Esophagus mucosa (tissue), 1 donor: ENCODE data around the gene PTPRZ1. TPM values are rescaled to one million over a fixed set of nuclear protein-coding genes. Genes with fewer than 3 reads are reported as not detected.
A peak's percentile ranks its signal among the peaks of the same experiment; 100 is the strongest.

ENCODE experiments used
- ATAC-seq: fragments of 200-7000 bp; cut with Tn5 transposase; one replicate; pipeline ENCODE4 v1.9.1; 2020
- total RNA-seq: library from RNA; stranded (reverse); gene quantifications from one replicate; pipeline ENCODE4 v1.2.4, GENCODE V29; 2023
- donor health status: DM: yes; HTN: yes; CAD: no.

The PTPRZ1 gene
- total RNA-seq, 1 donor from 2014 or later, result 56.2 TPM

DNA sequence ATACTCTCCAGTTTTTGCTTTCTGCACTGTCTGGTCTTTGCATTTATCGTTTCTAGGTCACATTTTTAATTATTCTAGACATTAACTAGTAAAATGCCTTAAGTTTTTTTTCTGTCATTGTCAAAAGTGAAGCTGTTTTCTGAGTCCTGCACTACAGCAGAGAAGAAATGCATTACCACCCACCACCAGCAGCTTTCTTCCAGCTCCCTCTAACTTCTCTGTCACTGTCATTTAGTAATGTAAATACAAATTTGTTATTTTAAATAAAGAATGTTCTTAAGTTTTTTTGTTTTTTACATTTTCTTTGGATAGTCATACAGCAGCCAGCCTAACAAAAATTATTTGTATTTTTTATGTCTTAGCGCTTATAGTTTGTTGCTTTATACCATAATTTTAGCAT is 18.8 kb downstream of the PTPRZ1 start:
- ATAC-seq, result no peak

GRCh38 chr7:121901026-121901425 is 28.1 kb downstream of the PTPRZ1 start:
- ATAC-seq, result no peak

- ATAC-seq, result no peak
These were observed 31.2 kb downstream of the PTPRZ1 start for GRCh38 chr7:121904120-121904519.

GRCh38 chr7:121908042-121908441 is 35.1 kb downstream of the PTPRZ1 start:
- no peak for ATAC-seq

DNA sequence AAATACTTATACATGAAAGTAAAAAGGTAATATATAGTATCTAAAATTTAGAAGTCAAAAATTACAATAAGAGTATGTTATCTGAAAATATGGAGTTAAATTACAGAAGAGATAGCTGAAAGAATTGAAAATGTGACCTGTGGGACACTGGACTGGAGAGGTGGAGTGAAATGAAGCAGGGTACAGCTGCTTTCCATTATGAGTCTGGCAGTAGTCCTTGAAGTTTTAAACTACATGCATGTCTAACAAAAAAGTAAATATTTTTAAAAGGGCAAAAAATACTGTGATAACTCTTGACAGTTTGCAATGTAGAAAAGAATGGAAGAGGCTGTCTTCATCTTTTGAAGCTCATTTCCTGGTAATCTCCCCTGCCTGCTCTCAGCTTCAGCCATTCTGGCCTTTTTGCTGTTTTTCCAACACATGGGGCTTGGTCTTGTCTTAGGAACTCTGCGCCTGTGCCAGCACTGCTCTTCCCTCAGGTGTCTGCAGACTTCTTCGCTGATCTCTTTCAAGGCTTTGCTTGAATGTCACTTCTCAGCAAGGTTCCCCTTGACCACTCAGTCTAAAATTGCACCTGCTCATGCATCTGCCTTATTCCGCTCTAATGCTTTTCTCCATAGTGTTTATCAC is 36.9 kb downstream of the PTPRZ1 start:
- ATAC-seq, result no peak

- ATAC-seq, result no peak
These were observed 41.1 kb downstream of the PTPRZ1 start for GRCh38 chr7:121913947-121914675.

DNA sequence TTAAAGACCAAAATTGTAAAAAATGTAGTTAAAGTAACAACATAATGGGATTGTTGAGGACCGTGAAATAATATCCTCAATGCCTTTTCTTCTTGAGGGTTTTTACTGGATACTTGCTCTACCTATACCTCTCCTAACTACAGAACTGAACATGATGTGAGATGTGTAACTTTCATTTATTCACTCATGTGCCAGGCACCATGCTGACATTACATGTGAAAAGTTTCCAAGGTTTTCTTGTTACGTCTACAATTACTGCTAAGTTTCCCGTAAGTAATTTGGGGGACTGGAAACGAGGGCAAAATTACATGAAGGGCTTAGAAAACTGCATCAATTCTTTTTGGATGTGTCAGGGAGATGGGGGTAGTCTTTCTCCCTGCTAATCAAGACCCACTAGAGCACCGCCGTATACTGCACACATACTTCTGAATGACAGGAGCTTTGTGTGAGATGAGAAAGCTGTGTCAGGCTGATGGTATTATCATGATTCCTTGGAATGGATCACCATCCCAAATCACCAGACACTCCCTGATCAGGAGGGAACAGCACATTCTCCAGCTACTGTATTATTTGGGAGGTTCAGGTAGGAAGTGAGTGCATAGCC is 41.8 kb downstream of the PTPRZ1 start:
- ATAC-seq, result no peak

GRCh38 chr7:121916211-121916610 is 43.2 kb downstream of the PTPRZ1 start:
- ATAC-seq, result no peak

DNA sequence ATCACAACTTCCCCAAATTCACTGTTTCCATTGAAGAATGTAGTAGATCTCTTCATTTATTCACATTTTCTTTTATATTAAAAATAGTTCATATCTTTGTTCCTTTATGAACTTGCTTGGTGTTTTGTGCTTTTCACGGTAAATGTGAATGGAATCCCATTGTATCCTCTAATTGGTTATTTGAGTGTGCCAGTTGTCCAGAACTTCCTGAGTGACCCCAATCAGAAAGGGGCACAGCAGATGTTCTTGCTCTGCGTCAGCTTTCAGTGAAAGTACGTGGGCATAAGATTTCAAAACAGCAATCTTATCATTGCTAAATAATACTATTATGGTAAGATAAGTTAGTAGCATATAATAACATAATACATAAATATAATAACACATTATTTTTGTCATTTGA is 47.0 kb downstream of the PTPRZ1 start:
- no peak for ATAC-seq

DNA sequence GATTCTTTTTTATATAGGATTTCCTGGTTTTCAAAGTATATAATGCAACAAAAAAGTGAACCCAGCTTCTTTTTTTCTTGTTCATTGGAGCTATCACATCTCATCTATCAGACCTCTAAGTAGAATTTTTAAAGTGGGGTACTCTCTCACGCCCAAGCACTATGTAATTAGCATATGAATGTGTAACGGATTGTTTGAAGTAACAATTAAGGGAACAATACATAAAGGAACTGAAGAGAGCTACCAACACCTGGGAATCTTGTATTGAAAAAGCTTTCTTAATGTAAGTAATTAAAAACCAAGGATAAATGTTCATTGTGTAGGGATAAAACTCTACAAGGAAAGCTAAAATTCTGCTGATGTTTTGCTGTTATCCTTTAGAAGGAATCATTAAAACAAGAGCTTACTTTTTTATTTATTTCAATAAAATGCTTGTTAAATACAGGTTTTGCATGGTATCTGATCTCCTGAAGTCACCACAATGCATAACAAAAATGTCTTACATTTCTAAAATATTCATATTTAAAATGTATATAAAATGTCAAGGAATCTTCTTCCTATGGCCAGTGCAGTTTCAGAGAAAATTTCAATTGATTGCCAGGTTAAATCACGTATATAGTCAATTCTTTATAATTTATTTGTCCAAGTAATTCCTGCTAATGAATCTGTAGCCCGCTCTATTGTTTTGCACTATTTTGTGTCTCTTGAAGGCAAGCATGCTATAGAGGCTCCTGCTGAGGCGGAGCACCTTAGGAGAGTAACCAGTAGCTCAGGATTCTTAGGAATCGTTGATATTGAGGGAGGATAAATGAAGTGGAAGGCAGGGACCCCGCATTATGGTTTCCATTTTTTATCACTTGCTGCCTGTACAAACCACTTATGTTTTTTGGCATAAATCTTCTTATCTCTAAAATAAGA is 51.6 kb downstream of the PTPRZ1 start:
- ATAC-seq, result no peak

- ATAC-seq, result peak; percentile 78
These were observed 58.4 kb downstream of the PTPRZ1 start for GRCh38 chr7:121931149-121931902.

- ATAC-seq, result peak; percentile 50
These were observed 59.8 kb downstream of the PTPRZ1 start for GRCh38 chr7:121932768-121933167.

GRCh38 chr7:121936951-121937623 is 64.1 kb downstream of the PTPRZ1 start:
- no peak for ATAC-seq

DNA sequence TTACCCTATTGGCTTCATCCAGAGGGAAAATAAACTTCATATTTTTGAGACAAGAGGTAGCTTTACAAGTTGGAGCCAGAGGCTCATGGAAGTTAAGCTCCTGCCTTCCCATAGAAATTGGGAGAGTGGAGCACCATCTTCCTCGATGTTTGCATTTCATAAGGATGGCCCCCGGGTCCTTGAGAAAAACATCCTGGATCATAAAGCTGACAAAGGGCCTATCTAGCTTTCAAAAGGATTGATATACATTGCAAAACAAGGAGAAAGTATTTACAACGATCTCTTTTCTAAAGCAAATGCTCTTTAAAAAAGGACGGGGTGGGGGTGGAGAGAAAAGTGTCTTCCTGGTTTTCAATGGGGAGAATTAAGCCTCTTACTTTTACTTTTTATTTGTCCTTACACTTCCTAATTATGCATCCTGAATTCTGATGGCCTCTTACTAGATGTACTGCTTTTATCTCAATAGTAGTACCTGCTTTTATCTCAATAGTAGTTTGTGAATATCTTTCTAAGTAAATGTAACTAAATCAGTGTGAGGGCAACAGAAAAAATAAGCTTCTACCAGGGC is 65.6 kb downstream of the PTPRZ1 start:
- no peak for ATAC-seq

DNA sequence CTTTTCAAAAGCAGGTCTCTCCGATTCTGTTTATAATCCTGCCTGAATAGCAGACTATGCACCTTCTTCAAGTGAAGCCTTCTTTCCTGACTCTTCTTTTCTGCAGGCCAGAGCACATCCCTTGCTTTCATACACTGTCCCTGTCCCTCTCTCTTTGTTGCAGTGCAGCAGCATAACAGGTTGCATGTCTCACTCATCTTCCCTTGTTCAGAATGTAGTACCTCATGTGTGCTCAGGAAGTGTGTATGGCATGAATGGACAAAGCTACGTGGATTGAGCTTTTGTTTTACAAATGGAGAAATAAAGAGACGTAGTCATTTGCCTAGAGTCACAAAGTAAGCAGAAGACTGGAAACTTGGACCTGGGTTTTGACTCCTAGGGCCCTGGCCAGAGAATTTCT is 68.0 kb downstream of the PTPRZ1 start:
- peak; percentile 67 for ATAC-seq

GRCh38 chr7:121941830-121942229 is 68.9 kb downstream of the PTPRZ1 start:
- ATAC-seq, result no peak

DNA sequence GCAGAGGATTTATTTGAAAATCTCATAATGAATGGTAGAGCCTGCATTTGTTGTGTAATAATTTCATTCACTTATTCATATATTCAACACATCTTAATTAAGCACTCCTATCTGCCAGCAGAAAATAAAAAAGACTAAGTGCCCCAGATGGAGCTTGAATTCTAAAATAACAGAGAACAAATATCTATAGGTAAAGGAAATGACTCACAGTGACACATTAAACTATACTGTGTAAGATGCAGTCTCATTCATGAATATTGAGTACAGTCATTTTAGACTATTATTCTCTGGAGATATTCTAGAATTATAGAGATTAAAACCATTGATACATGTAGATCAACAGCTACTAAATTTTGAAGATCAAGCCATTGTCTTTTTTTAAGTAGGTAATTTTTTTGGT is 72.1 kb downstream of the PTPRZ1 start:
- peak; percentile 83 for ATAC-seq

GRCh38 chr7:121945480-121946236 is 72.7 kb downstream of the PTPRZ1 start:
- ATAC-seq, result peak; percentile 87

DNA sequence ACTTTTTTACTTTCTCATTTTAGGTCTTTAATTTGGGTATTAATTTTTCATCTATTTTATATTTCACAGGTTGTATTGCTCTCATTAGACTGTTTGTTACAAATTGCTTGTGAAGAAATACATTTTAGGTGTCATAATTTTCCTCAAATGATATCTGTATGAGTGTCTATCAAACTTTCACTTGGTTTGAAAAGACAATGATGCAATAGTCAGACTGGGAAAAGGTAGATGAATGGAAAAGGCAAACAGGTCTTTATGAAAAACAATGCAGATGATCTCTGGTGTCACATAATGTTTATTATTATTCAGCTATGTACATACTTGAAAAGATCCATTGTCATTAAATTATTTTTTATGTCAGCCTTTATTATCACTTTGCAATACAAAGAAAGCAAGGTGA is 80.2 kb downstream of the PTPRZ1 start:
- no peak for ATAC-seq

DNA sequence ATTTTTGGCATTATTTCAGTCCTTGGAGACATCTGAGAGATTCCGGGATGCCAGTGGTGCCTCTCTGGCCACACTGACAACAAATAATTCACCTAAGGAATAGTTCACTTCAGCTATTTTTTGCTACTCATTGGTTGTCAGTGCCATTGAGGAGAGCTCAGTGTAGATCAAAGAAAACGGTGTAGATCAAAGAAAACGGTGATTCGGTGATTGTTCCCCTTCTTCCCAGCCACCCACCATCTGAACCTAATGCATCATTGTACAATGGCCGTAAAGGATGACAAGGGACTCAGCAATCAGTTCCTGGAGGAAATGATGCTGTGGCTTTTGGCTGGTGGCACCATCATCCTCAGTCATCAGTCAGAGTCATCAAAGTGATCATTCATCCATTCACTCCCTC is 80.6 kb downstream of the PTPRZ1 start:
- no peak for ATAC-seq
